K562 (cell line): ENCODE measurements around the gene ERC2. TPM values are rescaled to one million over a fixed set of nuclear protein-coding genes. Genes with fewer than 3 reads are reported as not detected.

ENCODE experiments used
- ATAC-seq: fragments of 200-7000 bp; cut with Tn5 transposase; 3 replicates; pipeline ENCODE4 v1.9.1; 2020; ENCODE audit warnings: moderate library complexity
- BruUV-seq: library from RNA; stranded (reverse); fragments of 400-500 nt; replicated peaks from 2 replicates; lab custom pipeline; 2021; lab: Mats Ljungman, UMichigan
- CTCF ChIA-PET: fragments of 300-600 bp; formaldehyde crosslinking; extraction: SDS; loops from one replicate; lab custom pipeline; 2021; ENCODE audit warnings: low intra/inter-chr PET ratio; lab: Yijun Ruan, JAX
- POLR2A ChIA-PET: fragments of 300-600, 350-650 bp; sonication (Branson Sonifier 250); formaldehyde crosslinking; extraction: SDS; loops from one replicate; lab custom pipeline; 2021; ENCODE audit warnings: antibody characterized with exemption, inconsistent platforms; lab: Yijun Ruan, JAX
- DNase-seq, 4 experiments: peaks; one replicate each; pipeline versions ENCODE4 v3.0.0 to v3.0.0-alpha.2; 2011 to 2018; ENCODE audit warnings: low spot score in 3 of 4, mixed read lengths in 3 of 4; ENCODE audit errors: extremely low read depth in 1 of 4
- FAIRE-seq: peaks from 2 replicates; lab custom pipeline; 2011; peaks lifted over from hg19 to GRCh38; lab: Jason Lieb, UNC
- H2AFZ ChIP-seq: 2 replicates; pipeline ENCODE4 v1.6.0; 2011; ENCODE audit warnings: low read depth, low read length, control low read depth, inconsistent platforms
- H3K27ac ChIP-seq: fragments of 200-600 bp; 3 replicates; pipeline ENCODE4 v1.8.0; 2011; ENCODE audit warnings: low read depth, mild to moderate bottlenecking, control low read depth, inconsistent platforms, low read length, moderate library complexity, mixed read lengths; ENCODE audit errors: extremely low read depth
- H3K27me3 ChIP-seq, 2 experiments: fragments of 300-600 bp in 1 of 2; 2 replicates in 1 of 2; 3 replicates in 1 of 2; pipeline versions ENCODE4 v1.6.0 to v1.8.0; 2011; ENCODE audit warnings: inconsistent platforms in 2 of 2, low read length in 2 of 2, mild to moderate bottlenecking in 1 of 2, mixed read lengths in 1 of 2, moderate library complexity in 1 of 2; ENCODE audit not compliant: control insufficient read depth in 2 of 2, insufficient read depth in 2 of 2
- H3K36me3 ChIP-seq: fragments of 300-600 bp; 3 replicates; pipeline ENCODE4 v1.8.0; 2011; ENCODE audit warnings: mild to moderate bottlenecking, low read length, inconsistent platforms; ENCODE audit not compliant: control insufficient read depth, insufficient read depth
- H3K4me1 ChIP-seq, 2 experiments: fragments of 200-600 bp in 1 of 2; replicated peaks in 1 of 2; 2 replicates in 1 of 2; 3 replicates in 1 of 2; pipeline versions ENCODE4 v1.5.1 to v1.8.0; 2011; ENCODE audit warnings: inconsistent platforms in 2 of 2, low read length in 2 of 2, mild to moderate bottlenecking in 1 of 2, mixed read lengths in 1 of 2, moderate library complexity in 1 of 2; ENCODE audit not compliant: control insufficient read depth in 2 of 2, insufficient read depth in 2 of 2
- H3K4me2 ChIP-seq: 2 replicates; pipeline ENCODE4 v1.6.1; 2011; ENCODE audit warnings: low read length, control low read depth, inconsistent platforms, mixed read lengths; ENCODE audit not compliant: insufficient read depth
- H3K4me3 ChIP-seq: fragments of 200-600 bp; sonication (generic), shearing (Covaris generic); 2 replicates; pipeline ENCODE4 v1.5.1; 2016; ENCODE audit warnings: control low read depth, inconsistent platforms
- H3K79me2 ChIP-seq: fragments of 200-600 bp; 3 replicates; pipeline ENCODE4 v1.8.0; 2011; ENCODE audit warnings: low read length, inconsistent platforms; ENCODE audit not compliant: control insufficient read depth, insufficient read depth
- H3K9ac ChIP-seq, 2 experiments: 2 replicates each; pipeline versions ENCODE4 v1.6.0 to v1.6.1; 2011; ENCODE audit warnings: low read depth in 2 of 2, low read length in 2 of 2, control low read depth in 1 of 2, inconsistent platforms in 1 of 2, mild to moderate bottlenecking in 1 of 2, mixed read lengths in 1 of 2; ENCODE audit not compliant: insufficient read depth in 1 of 2
- H3K9me1 ChIP-seq: one replicate; pipeline ENCODE4 v1.6.0; 2011; ENCODE audit warnings: inconsistent platforms, mild to moderate bottlenecking, low read length, moderate library complexity; ENCODE audit not compliant: control insufficient read depth, insufficient read depth
- H3K9me3 ChIP-seq: replicated peaks from 2 replicates; pipeline ENCODE4 v1.5.1; 2011; ENCODE audit warnings: low read depth, low read length, inconsistent platforms; ENCODE audit not compliant: control insufficient read depth, insufficient read depth
- H4K20me1 ChIP-seq: replicated peaks from 2 replicates; pipeline ENCODE4 v1.6.1; 2011; ENCODE audit warnings: low read length, inconsistent platforms, mixed read lengths; ENCODE audit not compliant: control insufficient read depth, insufficient read depth
- ASH1L ChIP-seq: fragments of 450-650 bp; IDR thresholded peaks from 2 replicates; pipeline ENCODE4 v1.6.1; 2018; ENCODE audit warnings: borderline replicate concordance, mild to moderate bottlenecking, low read depth; ENCODE audit not compliant: partially characterized antibody
- ATF7 ChIP-seq: fragments of 450-650 bp; IDR thresholded peaks from 2 replicates; pipeline ENCODE4 v1.7.1; 2014; ENCODE audit warnings: mild to moderate bottlenecking, moderate library complexity
- CEBPB ChIP-seq: fragments of 450-650 bp; IDR thresholded peaks from 2 replicates; pipeline ENCODE4 v1.6.1; 2016; ENCODE audit warnings: missing genetic modification characterization, missing compliant biosample characterization
- ETV5 ChIP-seq: sonication (generic); formaldehyde crosslinking; IDR thresholded peaks from 2 replicates; pipeline ENCODE4 v1.4.0; 2020; ENCODE audit warnings: low read depth, mild to moderate bottlenecking, missing genetic modification reagents
- GTF2F1 ChIP-seq: IDR thresholded peaks from 2 replicates; pipeline ENCODE4 v1.6.1; 2011; ENCODE audit warnings: low read depth, low read length, improper control_type of control experiment
- HSF4 ChIP-seq: fragments of 250-450 bp; sonication (Bioruptor Pico); IDR thresholded peaks from 2 replicates; pipeline ENCODE4 v2.1.2; 2022; ENCODE audit warnings: mild to moderate bottlenecking, moderate library complexity, borderline replicate concordance
- KDM1A ChIP-seq, 2 experiments: fragments of 450-650 bp; IDR thresholded peaks; 2 replicates each; pipeline ENCODE4 v1.6.1; 2016; ENCODE audit warnings: mild to moderate bottlenecking in 2 of 2
- LCOR ChIP-seq: sonication (generic); formaldehyde crosslinking; IDR thresholded peaks from 2 replicates; pipeline ENCODE4 v1.8.0; 2022; ENCODE audit warnings: mild to moderate bottlenecking, missing genetic modification reagents
- PML ChIP-seq: IDR thresholded peaks from 2 replicates; pipeline ENCODE4 v1.6.1; 2012; ENCODE audit warnings: low read length, inconsistent platforms
- TOE1 ChIP-seq, 2 experiments: fragments of 450-650 bp in 1 of 2; sonication (generic) in 1 of 2; formaldehyde crosslinking in 1 of 2; IDR thresholded peaks; 2 replicates each; pipeline versions ENCODE4 v1.7.1 to v1.8.0; 2016 to 2022; ENCODE audit warnings: borderline replicate concordance in 2 of 2, mild to moderate bottlenecking in 2 of 2, antibody characterized with exemption in 1 of 2, inconsistent platforms in 1 of 2, low read depth in 1 of 2, missing genetic modification reagents in 1 of 2, moderate library complexity in 1 of 2
- ZC3H8 ChIP-seq: fragments of 450-650 bp; IDR thresholded peaks from 2 replicates; pipeline ENCODE4 v1.6.1; 2017
- ZNF232 ChIP-seq: sonication (generic); formaldehyde crosslinking; IDR thresholded peaks from 2 replicates; pipeline ENCODE4 v1.8.0; 2022; ENCODE audit warnings: mild to moderate bottlenecking, missing genetic modification reagents
- ZNF24 ChIP-seq: fragments of 450-650 bp; IDR thresholded peaks from 2 replicates; pipeline ENCODE4 v1.6.1; 2016
- ZNF253 ChIP-seq: fragments of 250-450 bp; sonication (Bioruptor Pico); conservative IDR thresholded peaks from 2 replicates; pipeline ENCODE4 v1.6.1; 2021; ENCODE audit warnings: mild to moderate bottlenecking
- ZNF57 ChIP-seq: fragments of 450-650 bp; formaldehyde crosslinking; IDR thresholded peaks from 2 replicates; pipeline ENCODE4 v1.4.0; 2020; ENCODE audit warnings: mild to moderate bottlenecking, moderate library complexity
- WGBS: fragments of 100-300 bp; shearing (Covaris generic); methylation state at CpG from one replicate; pipeline ENCODE4 v1.1.6; 2016; ENCODE audit warnings: low coverage, mixed read lengths; ENCODE audit not compliant: insufficient coverage; ENCODE audit errors: missing lambda C conversion rate; 5-methylcytosine and 5-hydroxymethylcytosine counted together
- in situ Hi-C: fragments of 300-500 bp; cut with MboI; formaldehyde crosslinking; loops from 4 replicates; pipeline ENCODE4 v1.15.0; 2018; ENCODE audit warnings: inconsistent platforms, mixed read lengths
- intact Hi-C: fragments of 100-400 bp; cut with micrococcal nuclease; formaldehyde crosslinking; loops from 2 replicates; pipeline ENCODE4 v1.14.2; 2022
- polyA plus RNA-seq, 8 experiments: library from polyadenylated mRNA; depleted of rRNA in 4 of 8; stranded (reverse) in 5 of 8; unstranded in 3 of 8; fragments of >200 nt; fragmentation: Nextera tagmentation in 2 of 8; fragmentation: Illumina TruSeq in 1 of 8; extraction: Ambion mirVana in 2 of 8; extraction: Trizol in 1 of 8; gene quantifications; 2 replicates each; pipeline versions ENCODE4 v1.2.1 to v1.2.3, GENCODE V29; 2011 to 2014; ENCODE audit warnings: inconsistent platforms in 1 of 8, missing spikeins in 1 of 8
- total RNA-seq, 7 experiments: library from RNA; depleted of rRNA in 6 of 7; stranded (reverse); fragments of >200 nt in 6 of 7; fragmentation: Illumina TruSeq in 2 of 7; extraction: Trizol in 2 of 7; gene quantifications; 2 replicates each; pipeline versions ENCODE4 v1.2.1 to v1.2.3, GENCODE V29; 2011 to 2021; ENCODE audit warnings: low replicate concordance in 1 of 7
- TF ChIP-seq, protein P1 (sequence below): fragments of 250-450 bp; sonication (Bioruptor Pico); IDR thresholded peaks from 2 replicates; pipeline ENCODE4 v1.5.0; 2020; ENCODE audit warnings: mild to moderate bottlenecking, borderline replicate concordance
- TF ChIP-seq, protein P2 (sequence below): fragments of 450-650 bp; IDR thresholded peaks from one replicate; pipeline ENCODE4 v1.6.1; 2018; ENCODE audit warnings: mild to moderate bottlenecking, moderate library complexity; ENCODE audit not compliant: partially characterized antibody

The ERC2 gene
- total and polyA plus RNA-seq, 9 of the 15 experiments (the other 6 are each of a cell fraction or from before 2014, with no cell fraction given) = 0.04 to 0.18 (median 0.07) TPM; not detected in 2

DNA sequence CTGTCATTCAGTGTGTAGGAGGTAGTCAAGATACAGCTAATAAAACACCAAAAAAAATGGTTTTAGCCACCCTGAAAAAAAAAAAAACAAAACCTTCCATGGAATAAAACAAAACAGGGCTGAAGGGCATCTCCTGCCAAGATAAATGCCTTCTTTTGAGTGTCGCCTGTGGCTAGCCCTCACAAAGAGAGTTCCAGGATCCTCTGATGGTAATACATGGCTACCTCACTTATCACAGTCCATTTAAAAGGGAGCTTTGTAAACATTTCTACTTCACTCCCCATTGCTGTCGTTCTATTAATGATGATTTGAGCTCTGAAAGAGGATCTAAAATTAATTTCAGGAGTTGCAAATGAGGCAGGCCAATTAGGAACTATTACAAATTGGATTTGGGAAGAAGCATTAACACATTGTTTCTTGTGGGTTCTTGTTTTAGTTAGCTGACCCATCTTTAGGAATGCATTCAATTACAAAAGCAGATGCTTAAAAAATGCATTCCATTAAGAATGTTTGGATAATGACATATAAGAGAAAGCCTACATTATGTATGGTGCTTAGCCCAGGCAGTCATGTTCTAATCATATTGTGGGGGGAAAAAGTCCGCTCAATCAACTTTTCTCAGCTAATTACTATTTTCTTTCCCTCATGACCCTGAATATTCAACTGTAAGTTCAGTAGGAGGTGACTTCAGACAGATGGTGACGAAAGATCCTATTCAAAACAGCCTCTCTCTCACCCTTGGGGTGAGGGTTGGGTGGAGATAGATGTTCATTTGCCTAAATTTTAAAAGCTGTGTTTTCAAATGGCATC, 726.0 kb downstream of the ERC2 start:
- TF ChIP-seq KDM1A (IDR thresholded peaks at IDR 0.05) (no peak), ZNF57 (CRISPR knock-in tag) (no peak), HSF4 (CRISPR knock-in tag) (no peak), TOE1 (IDR thresholded peaks at IDR 0.05; ENCODE audit: borderline replicate concordance) (no peak), TOE1 (CRISPR knock-in tag; IDR thresholded peaks at IDR 0.05; ENCODE audit: borderline replicate concordance, low read depth) (no peak), ETV5 (CRISPR knock-in tag) (no peak), ZNF253 (CRISPR knock-in tag) (no peak), ASH1L (no peak), ZNF24 (no peak), CEBPB (tag) (no peak), PML (no peak), ZNF232 (CRISPR knock-in tag) (no peak), ATF7 (no peak), ZC3H8 (no peak), GTF2F1 (no peak), LCOR (no peak)
- TF ChIP-seq, protein P1, sequence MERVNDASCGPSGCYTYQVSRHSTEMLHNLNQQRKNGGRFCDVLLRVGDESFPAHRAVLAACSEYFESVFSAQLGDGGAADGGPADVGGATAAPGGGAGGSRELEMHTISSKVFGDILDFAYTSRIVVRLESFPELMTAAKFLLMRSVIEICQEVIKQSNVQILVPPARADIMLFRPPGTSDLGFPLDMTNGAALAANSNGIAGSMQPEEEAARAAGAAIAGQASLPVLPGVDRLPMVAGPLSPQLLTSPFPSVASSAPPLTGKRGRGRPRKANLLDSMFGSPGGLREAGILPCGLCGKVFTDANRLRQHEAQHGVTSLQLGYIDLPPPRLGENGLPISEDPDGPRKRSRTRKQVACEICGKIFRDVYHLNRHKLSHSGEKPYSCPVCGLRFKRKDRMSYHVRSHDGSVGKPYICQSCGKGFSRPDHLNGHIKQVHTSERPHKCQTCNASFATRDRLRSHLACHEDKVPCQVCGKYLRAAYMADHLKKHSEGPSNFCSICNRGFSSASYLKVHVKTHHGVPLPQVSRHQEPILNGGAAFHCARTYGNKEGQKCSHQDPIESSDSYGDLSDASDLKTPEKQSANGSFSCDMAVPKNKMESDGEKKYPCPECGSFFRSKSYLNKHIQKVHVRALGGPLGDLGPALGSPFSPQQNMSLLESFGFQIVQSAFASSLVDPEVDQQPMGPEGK = no peak
- TF ChIP-seq, protein P2, sequence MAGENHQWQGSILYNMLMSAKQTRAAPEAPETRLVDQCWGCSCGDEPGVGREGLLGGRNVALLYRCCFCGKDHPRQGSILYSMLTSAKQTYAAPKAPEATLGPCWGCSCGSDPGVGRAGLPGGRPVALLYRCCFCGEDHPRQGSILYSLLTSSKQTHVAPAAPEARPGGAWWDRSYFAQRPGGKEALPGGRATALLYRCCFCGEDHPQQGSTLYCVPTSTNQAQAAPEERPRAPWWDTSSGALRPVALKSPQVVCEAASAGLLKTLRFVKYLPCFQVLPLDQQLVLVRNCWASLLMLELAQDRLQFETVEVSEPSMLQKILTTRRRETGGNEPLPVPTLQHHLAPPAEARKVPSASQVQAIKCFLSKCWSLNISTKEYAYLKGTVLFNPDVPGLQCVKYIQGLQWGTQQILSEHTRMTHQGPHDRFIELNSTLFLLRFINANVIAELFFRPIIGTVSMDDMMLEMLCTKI = no peak
- Histone ChIP-seq H3K9me1 (no peaks in the 10 kb centered on the region), H2AFZ (no peak overlapping the region), H3K36me3 (no peaks in the 10 kb centered on the region), H3K4me3 (no peak overlapping the region), H4K20me1 (no peaks in the 10 kb centered on the region), H3K79me2 (no peaks in the 10 kb centered on the region), H3K27ac (no peak overlapping the region), H3K4me2 (no peak overlapping the region), H3K4me1 (no peaks in the 10 kb centered on the region), H3K27me3 (no peaks in the 10 kb centered on the region), H3K9ac (no peak overlapping the region), H3K9me3 (no peaks in the 10 kb centered on the region)
- POLR2A ChIA-PET = interaction anchor here (0.6 kb wide), 1 partner anchor 510 kb away, joined by 4 read pairs; no protein-coding TSS in a partner anchor
- in situ Hi-C loops (no loop called here), intact Hi-C loops (loop anchor here (10.0 kb wide), 1 partner anchor 257 kb away; the partner anchor contains the start of gene WNT5A)
- FAIRE-seq (no peak), ATAC-seq (no peak), DNase-seq (no peak)
- 0% methylated on average over 4 of the region's 4 CpGs for WGBS
- CTCF ChIA-PET = no interaction called here
- BruUV-seq = no TSS peak
